GM12873 (cell line): Measurements from ENCODE around the gene MTHFSD.

Experiments used
- CTCF ChIP-seq: IDR thresholded peaks from 2 replicates; pipeline ENCODE4 v1.5.1; 2012; ENCODE audit warnings: low read depth, mild to moderate bottlenecking, moderate library complexity, low read length, control low read depth; ENCODE audit not compliant: insufficient read depth; ENCODE audit errors: missing control alignments

Gene MTHFSD

GRCh38 chr16:86575095-86575685, 20.2 kb upstream of the MTHFSD start:
- no peak for TF ChIP-seq CTCF

GRCh38 chr16:86574646-86575045, 19.6 kb upstream of the MTHFSD start:
- no peak for TF ChIP-seq CTCF

GRCh38 chr16:86573646-86574508, 18.8 kb upstream of the MTHFSD start:
- no peak for TF ChIP-seq CTCF

GRCh38 chr16:86573215-86573614, 18.2 kb upstream of the MTHFSD start:
- TF ChIP-seq CTCF = no peak

- no peak for TF ChIP-seq CTCF
Observed at GRCh38 chr16:86572606-86573005, 17.6 kb upstream of the MTHFSD start.

- no peak for TF ChIP-seq CTCF
Observed at GRCh38 chr16:86572041-86572521, 17.0 kb upstream of the MTHFSD start.

- no peak for TF ChIP-seq CTCF
Observed at GRCh38 chr16:86571530-86571915, 16.5 kb upstream of the MTHFSD start.
